ENCODE data around the gene CAMK1D. TPM values are rescaled to one million over a fixed set of nuclear protein-coding genes. Genes with fewer than 3 reads are reported as not detected.

Gene CAMK1D
- total and polyA plus RNA-seq, 2 experiments from 2014 or later, result 3.5 to 6.0 TPM

- Histone ChIP-seq H3K4me2 (peak overlapping the region; percentile 11), H3K4me1 (ENCODE audit: insufficient read depth) (peaks cover 5% of the 10 kb centered on the region), H3K79me2 (no peaks in the 10 kb centered on the region), H3K4me3 (no peak overlapping the region), H2AFZ (no peak overlapping the region), H3K9me3 (ENCODE audit: low read depth) (no peaks in the 10 kb centered on the region), H3K27ac (peak overlapping the region; percentile 65), H4K20me1 (ENCODE audit: insufficient read depth, poor library complexity, severe bottlenecking) (no peaks in the 10 kb centered on the region), H3K27me3 (no peaks in the 10 kb centered on the region), H3K36me3 (replicated peaks; ENCODE audit: insufficient read depth, low read depth) (no peaks in the 10 kb centered on the region), H3K9me2 (replicated peaks; ENCODE audit: insufficient read depth) (no peaks in the 10 kb centered on the region)
- DNase-seq (ENCODE audit: low spot score), result peak; percentile 33
- no peak for TF ChIP-seq EZH2 (IDR thresholded peaks at IDR 0.05; ENCODE audit: borderline replicate concordance)
- TF ChIP-seq EZH2phosphoT487 (IDR thresholded peaks at IDR 0.05; ENCODE audit: low read depth, severe bottlenecking, unreplicated experiment), result no peak
- no peak for TF ChIP-seq CTCF (IDR thresholded peaks at IDR 0.05; ENCODE audit: poor library complexity)
- 71% methylated on average over 7 of the region's 7 CpGs for WGBS (ENCODE audit: low lambda C conversion rate, missing lambda C conversion rate)
Measured at GRCh38 chr10:12699258-12699700, 349.9 kb downstream of the CAMK1D start.

- H3K9me3 ChIP-seq (ENCODE audit: low read depth), result no peaks in the 10 kb centered on the region
- no peaks in the 10 kb centered on the region for H3K36me3 ChIP-seq (replicated peaks; ENCODE audit: insufficient read depth, low read depth)
- no peaks in the 10 kb centered on the region for H3K79me2 ChIP-seq
- peaks cover 8% of the 10 kb centered on the region for H3K4me1 ChIP-seq (ENCODE audit: insufficient read depth)
- H3K27me3 ChIP-seq, result no peaks in the 10 kb centered on the region
- H4K20me1 ChIP-seq (ENCODE audit: insufficient read depth, poor library complexity, severe bottlenecking), result no peaks in the 10 kb centered on the region
- TF ChIP-seq CTCF (IDR thresholded peaks at IDR 0.05; ENCODE audit: poor library complexity), result no peak
- no peak for TF ChIP-seq EZH2 (IDR thresholded peaks at IDR 0.05; ENCODE audit: borderline replicate concordance)
- no peak for TF ChIP-seq EZH2phosphoT487 (IDR thresholded peaks at IDR 0.05; ENCODE audit: low read depth, severe bottlenecking, unreplicated experiment)
- no peak overlapping the region for H2AFZ ChIP-seq
- WGBS (ENCODE audit: low lambda C conversion rate, missing lambda C conversion rate), result 89% methylated on average over 9 of the region's 9 CpGs
- H3K27ac ChIP-seq, result no peak overlapping the region
- H3K4me2 ChIP-seq, result no peak overlapping the region
- no peak overlapping the region for H3K4me3 ChIP-seq
- DNase-seq (ENCODE audit: low spot score), result no peak
- H3K9me2 ChIP-seq (replicated peaks; ENCODE audit: insufficient read depth), result no peaks in the 10 kb centered on the region
Measured at GRCh38 chr10:12699781-12700556, 350.6 kb downstream of the CAMK1D start.

GRCh38 chr10:12700557-12700874 is 351.2 kb downstream of the CAMK1D start:
- Histone ChIP-seq H3K9me2 (replicated peaks; ENCODE audit: insufficient read depth) (no peaks in the 10 kb centered on the region), H3K4me3 (no peak overlapping the region), H3K27ac (no peak overlapping the region), H4K20me1 (ENCODE audit: insufficient read depth, poor library complexity, severe bottlenecking) (no peaks in the 10 kb centered on the region), H3K79me2 (no peaks in the 10 kb centered on the region), H3K36me3 (replicated peaks; ENCODE audit: insufficient read depth, low read depth) (no peaks in the 10 kb centered on the region), H3K9me3 (ENCODE audit: low read depth) (no peaks in the 10 kb centered on the region), H3K4me1 (ENCODE audit: insufficient read depth) (peaks cover 8% of the 10 kb centered on the region), H2AFZ (no peak overlapping the region), H3K4me2 (no peak overlapping the region), H3K27me3 (no peaks in the 10 kb centered on the region)
- no peak for DNase-seq (ENCODE audit: low spot score)
- WGBS (ENCODE audit: low lambda C conversion rate, missing lambda C conversion rate), result 91% methylated on average over 3 of the region's 3 CpGs
- TF ChIP-seq CTCF (IDR thresholded peaks at IDR 0.05; ENCODE audit: poor library complexity) (no peak), EZH2 (IDR thresholded peaks at IDR 0.05; ENCODE audit: borderline replicate concordance) (no peak), EZH2phosphoT487 (IDR thresholded peaks at IDR 0.05; ENCODE audit: low read depth, severe bottlenecking, unreplicated experiment) (no peak)

Data from hepatocyte (in vitro differentiated cells).